HL-60 (cell line): ENCODE measurements around the gene ADPRHL1.

ENCODE experiments used
- DNase-seq, 2 experiments: peaks; one replicate each; pipeline ENCODE4 v3.0.0-alpha.2; 2010 to 2020; ENCODE audit warnings: low read depth in 1 of 2, low spot score in 1 of 2
- H3K27ac ChIP-seq: fragments of 250-450 bp; sonication (Bioruptor Pico); replicated peaks from 2 replicates; pipeline ENCODE4 v1.5.1; 2020; ENCODE audit warnings: mild to moderate bottlenecking, moderate library complexity
- H3K27me3 ChIP-seq: fragments of 250-450 bp; sonication (Bioruptor Pico); 2 replicates; pipeline ENCODE4 v1.5.1; 2021; ENCODE audit warnings: mild to moderate bottlenecking, moderate library complexity; ENCODE audit not compliant: insufficient read depth, poor library complexity, severe bottlenecking
- H3K4me3 ChIP-seq: replicated peaks from 2 replicates; pipeline ENCODE4 v1.5.1; 2011; ENCODE audit warnings: mild to moderate bottlenecking, control low read depth, low read length; ENCODE audit not compliant: insufficient read depth
- CTCF ChIP-seq: IDR thresholded peaks from one replicate; pipeline ENCODE4 v1.5.1; 2011; ENCODE audit warnings: low read length, control low read depth, inconsistent platforms; ENCODE audit not compliant: insufficient read depth
- GABPA ChIP-seq: IDR thresholded peaks from 2 replicates; pipeline ENCODE4 v1.6.1; 2012; ENCODE audit warnings: low read depth
- POLR2AphosphoS5 ChIP-seq: IDR thresholded peaks from 2 replicates; pipeline ENCODE4 v1.6.1; 2012; ENCODE audit warnings: low read depth
- REST ChIP-seq: IDR thresholded peaks from 2 replicates; pipeline ENCODE4 v1.6.1; 2012; ENCODE audit warnings: low read depth; ENCODE audit not compliant: insufficient replicate concordance
- SPI1 ChIP-seq: IDR thresholded peaks from 2 replicates; pipeline ENCODE4 v1.6.1; 2012; ENCODE audit warnings: low read depth, mild to moderate bottlenecking, borderline replicate concordance

The ADPRHL1 gene

GRCh38 chr13:113415825-113416224, 37.5 kb downstream of the ADPRHL1 start:
- no peak for TF ChIP-seq CTCF
- no peak for TF ChIP-seq POLR2AphosphoS5
- no peak for TF ChIP-seq GABPA
- TF ChIP-seq SPI1, result no peak
- TF ChIP-seq REST, result no peak
- Histone ChIP-seq H3K27me3 (no peaks in the 10 kb centered on the region), H3K4me3 (no peak overlapping the region), H3K27ac (no peak overlapping the region)
- no peak for DNase-seq

GRCh38 chr13:113415032-113415431, 38.3 kb downstream of the ADPRHL1 start:
- no peaks in the 10 kb centered on the region for H3K27me3 ChIP-seq
- DNase-seq, result no peak
- TF ChIP-seq SPI1 (no peak), CTCF (no peak), POLR2AphosphoS5 (no peak), GABPA (no peak), REST (no peak)
- H3K4me3 ChIP-seq, result no peak overlapping the region
- no peak overlapping the region for H3K27ac ChIP-seq

- no peaks in the 10 kb centered on the region for H3K27me3 ChIP-seq
- no peak for DNase-seq
- no peak for TF ChIP-seq POLR2AphosphoS5
- H3K27ac ChIP-seq, result no peak overlapping the region
- no peak overlapping the region for H3K4me3 ChIP-seq
These were observed 39.0 kb downstream of the ADPRHL1 start for GRCh38 chr13:113414335-113414734.

- TF ChIP-seq GABPA (no peak), CTCF (no peak), SPI1 (no peak), REST (no peak), POLR2AphosphoS5 (no peak)
- no peak overlapping the region for H3K27ac ChIP-seq
- H3K4me3 ChIP-seq, result no peak overlapping the region
- DNase-seq, result no peak
- no peaks in the 10 kb centered on the region for H3K27me3 ChIP-seq
These were observed 39.4 kb downstream of the ADPRHL1 start for GRCh38 chr13:113413898-113414282.
